H9 (cell line): ENCODE measurements around the gene S100A2. TPM values are rescaled to one million over a fixed set of nuclear protein-coding genes. Genes with fewer than 3 reads are reported as not detected.

Experiments
- DNase-seq: peaks from one replicate; pipeline ENCODE4 v3.0.0-alpha.2; 2017
- H2AFZ ChIP-seq: one replicate; pipeline ENCODE4 v1.6.1; 2013; ENCODE audit warnings: mild to moderate bottlenecking, low read length, control low read depth, moderate library complexity
- H2AK5ac ChIP-seq: 2 replicates; pipeline ENCODE4 v1.6.1; 2013; ENCODE audit warnings: low read length, control low read depth, mixed read lengths; ENCODE audit not compliant: insufficient read length
- H2BK120ac ChIP-seq: one replicate; pipeline ENCODE4 v1.6.1; 2013; ENCODE audit warnings: low read depth, mild to moderate bottlenecking, low read length, control low read depth, inconsistent platforms; ENCODE audit not compliant: poor library complexity, severe bottlenecking
- H2BK12ac ChIP-seq: 2 replicates; pipeline ENCODE4 v1.6.1; 2013; ENCODE audit warnings: low read length, control low read depth, mixed read lengths, low read depth; ENCODE audit not compliant: insufficient read length
- H2BK15ac ChIP-seq: 2 replicates; pipeline ENCODE4 v1.6.1; 2013; ENCODE audit warnings: low read depth, low read length, control low read depth
- H2BK20ac ChIP-seq: one replicate; pipeline ENCODE4 v1.6.1; 2013; ENCODE audit warnings: low read depth, mild to moderate bottlenecking, low read length, control low read depth, inconsistent platforms; ENCODE audit not compliant: poor library complexity, severe bottlenecking
- H2BK5ac ChIP-seq: 2 replicates; pipeline ENCODE4 v1.6.1; 2013; ENCODE audit warnings: low read length, control low read depth, mixed read lengths; ENCODE audit not compliant: insufficient read length
- H3K14ac ChIP-seq: 2 replicates; pipeline ENCODE4 v1.6.1; 2013; ENCODE audit warnings: low read length, control low read depth; ENCODE audit not compliant: insufficient read depth
- H3K18ac ChIP-seq: 2 replicates; pipeline ENCODE4 v1.6.1; 2013; ENCODE audit warnings: low read depth, mild to moderate bottlenecking, mixed read lengths, low read length, control low read depth; ENCODE audit not compliant: insufficient read length
- H3K23ac ChIP-seq: 2 replicates; pipeline ENCODE4 v1.6.1; 2013; ENCODE audit warnings: low read length, control low read depth, mixed read lengths, low read depth; ENCODE audit not compliant: insufficient read length
- H3K23me2 ChIP-seq: 2 replicates; pipeline ENCODE4 v1.6.1; 2013; ENCODE audit warnings: low read depth, mild to moderate bottlenecking, mixed read lengths, low read length, control low read depth; ENCODE audit not compliant: insufficient read length, poor library complexity, severe bottlenecking
- H3K27ac ChIP-seq: 2 replicates; pipeline ENCODE4 v1.5.1; 2013; ENCODE audit warnings: low read length, control low read depth, mixed read lengths, low read depth; ENCODE audit not compliant: insufficient read length
- H3K27me3 ChIP-seq: 2 replicates; pipeline ENCODE4 v1.6.1; 2013; ENCODE audit warnings: low read length, control low read depth, inconsistent platforms; ENCODE audit not compliant: insufficient read depth
- H3K4ac ChIP-seq: 2 replicates; pipeline ENCODE4 v1.6.1; 2013; ENCODE audit warnings: low read depth, mild to moderate bottlenecking, control low read depth, inconsistent platforms, low read length, moderate library complexity
- H3K4me1 ChIP-seq: 2 replicates; pipeline ENCODE4 v1.6.1; 2013; ENCODE audit warnings: low read length, control low read depth, inconsistent platforms; ENCODE audit not compliant: insufficient read depth
- H3K4me2 ChIP-seq: 2 replicates; pipeline ENCODE4 v1.6.1; 2013; ENCODE audit warnings: low read length, control low read depth, mixed read lengths; ENCODE audit not compliant: insufficient read length, insufficient read depth
- H3K56ac ChIP-seq: 2 replicates; pipeline ENCODE4 v1.6.1; 2013; ENCODE audit warnings: low read depth, mild to moderate bottlenecking, mixed read lengths, low read length, control low read depth; ENCODE audit not compliant: insufficient read length
- H3K79me1 ChIP-seq: 2 replicates; pipeline ENCODE4 v1.6.1; 2013; ENCODE audit warnings: low read depth, mild to moderate bottlenecking, moderate library complexity, low read length, control low read depth, inconsistent platforms; ENCODE audit not compliant: insufficient read depth, poor library complexity, severe bottlenecking
- H3K79me2 ChIP-seq: 2 replicates; pipeline ENCODE4 v1.6.1; 2013; ENCODE audit warnings: low read length, control low read depth, inconsistent platforms; ENCODE audit not compliant: insufficient read depth
- H3K9ac ChIP-seq: 2 replicates; pipeline ENCODE4 v1.6.1; 2013; ENCODE audit warnings: low read length, control low read depth, mixed read lengths; ENCODE audit not compliant: insufficient read length; ENCODE audit errors: extremely low read depth
- H3K9me3 ChIP-seq: one replicate; pipeline ENCODE4 v1.6.1; 2013; ENCODE audit warnings: low read depth, low read length, inconsistent platforms; ENCODE audit not compliant: control insufficient read depth
- H3T11ph ChIP-seq: one replicate; pipeline ENCODE4 v1.6.1; 2013; ENCODE audit warnings: mild to moderate bottlenecking, low read length, control low read depth, inconsistent platforms
- H4K20me1 ChIP-seq: one replicate; pipeline ENCODE4 v1.6.1; 2013; ENCODE audit not compliant: control insufficient read depth, insufficient read length, insufficient read depth
- H4K5ac ChIP-seq: 2 replicates; pipeline ENCODE4 v1.6.1; 2013; ENCODE audit warnings: low read depth, mild to moderate bottlenecking, mixed read lengths, low read length, control low read depth; ENCODE audit not compliant: insufficient read length
- H4K8ac ChIP-seq: replicated peaks from 2 replicates; pipeline ENCODE4 v1.6.1; 2013; ENCODE audit warnings: low read length, control low read depth, mixed read lengths, low read depth; ENCODE audit not compliant: insufficient read length
- H4K91ac ChIP-seq: 2 replicates; pipeline ENCODE4 v1.6.1; 2013; ENCODE audit warnings: low read depth, mild to moderate bottlenecking, moderate library complexity, mixed read lengths, low read length, control low read depth; ENCODE audit not compliant: insufficient read length
- H3K27ac Mint-ChIP-seq, 3 experiments: 2 replicates in 2 of 3; 3 replicates in 1 of 3; pipeline ENCODE4 v1.8.0; 2020 to 2021; ENCODE audit warnings: mixed read lengths in 3 of 3, mild to moderate bottlenecking in 1 of 3, moderate library complexity in 1 of 3
- H3K27me3 Mint-ChIP-seq: 2 replicates; pipeline ENCODE4 v1.8.0; 2021; ENCODE audit warnings: low read depth, mild to moderate bottlenecking, moderate library complexity, mixed read lengths
- H3K36me3 Mint-ChIP-seq, 3 experiments: 2 replicates in 2 of 3; 3 replicates in 1 of 3; pipeline ENCODE4 v1.8.0; 2020 to 2021; ENCODE audit warnings: low read depth in 3 of 3, mixed read lengths in 3 of 3; ENCODE audit not compliant: insufficient read depth in 1 of 3
- H3K4me1 Mint-ChIP-seq, 2 experiments: 2 replicates each; pipeline ENCODE4 v1.8.0; 2020; ENCODE audit warnings: mixed read lengths in 2 of 2
- H3K4me3 Mint-ChIP-seq, 2 experiments: 2 replicates in 1 of 2; 3 replicates in 1 of 2; pipeline ENCODE4 v1.8.0; 2020 to 2021; ENCODE audit warnings: mild to moderate bottlenecking in 2 of 2, mixed read lengths in 2 of 2, moderate library complexity in 1 of 2
- H3K9me3 Mint-ChIP-seq, 2 experiments: 2 replicates in 1 of 2; 3 replicates in 1 of 2; pipeline ENCODE4 v1.8.0; 2020; ENCODE audit warnings: mild to moderate bottlenecking in 2 of 2, mixed read lengths in 2 of 2, moderate library complexity in 1 of 2
- WGBS: extraction: QIAGEN DNeasy Blood & Tissue Kit; methylation state at CpG from one replicate; pipeline ENCODE4 v1.1.7; 2013; ENCODE audit warnings: missing lambda C conversion rate, low lambda C conversion rate, mixed read lengths; ENCODE audit not compliant: insufficient read length; ENCODE audit errors: extremely low coverage; 5-methylcytosine and 5-hydroxymethylcytosine counted together
- total RNA-seq: library from RNA; stranded (reverse); gene quantifications from 2 replicates; pipeline ENCODE4 v1.2.1, GENCODE V29; 2021
- TF ChIP-seq, protein P1 (sequence below): fragments of 200-600 bp; sonication (generic); conservative IDR thresholded peaks from 3 replicates; pipeline ENCODE4 v1.8.0; 2021; ENCODE audit warnings: antibody characterized with exemption, mild to moderate bottlenecking

The S100A2 gene
- total RNA-seq, 1 experiment from 2014 or later, result 0.57 TPM

DNA sequence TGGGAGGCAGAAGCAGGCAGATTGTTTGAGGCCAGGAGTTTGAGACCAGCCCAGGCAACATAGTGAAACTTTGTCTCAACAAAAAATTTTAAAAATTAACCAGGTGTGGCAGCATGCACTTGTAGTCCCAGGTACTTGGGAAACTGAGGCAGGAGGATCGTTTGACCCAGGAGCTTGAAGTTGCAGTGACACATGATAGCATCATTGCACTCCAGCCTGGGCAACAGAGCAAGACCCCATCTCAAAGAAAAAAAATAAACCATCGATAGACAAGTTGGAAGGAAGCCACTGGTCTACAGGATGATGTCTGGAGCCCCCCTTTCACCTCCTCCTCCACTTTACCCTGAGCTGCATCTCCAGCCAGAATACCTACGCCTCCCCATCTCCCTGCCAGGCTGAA, 46.4 kb downstream of the S100A2 start:
- Mint-ChIP-seq H3K4me1 (peaks cover 19 to 27% of the 10 kb centered on the region in 2 experiments), H3K4me3 (no peak overlapping the region), H3K9me3 (peaks cover 2 to 3% of the 10 kb centered on the region in 2 experiments; a peak in 4 of 5 replicates), H3K27me3 (peaks cover 62% of the 10 kb centered on the region), H3K36me3 (0 out of 7 replicates have a peak, but pooled peaks cover 0 to 2% (median 0%) of the 10 kb centered on the region in 3 experiments), H3K27ac (no peak overlapping the region)
- no peak for DNase-seq
- Histone ChIP-seq H3K23ac (no peak overlapping the region), H2BK12ac (no peak overlapping the region), H3K79me2 (no peaks in the 10 kb centered on the region), H3K9me3 (no peaks in the 10 kb centered on the region), H2BK120ac (no peak overlapping the region), H3K27ac (no peak overlapping the region), H4K91ac (no peak overlapping the region), H3K79me1 (no peaks in the 10 kb centered on the region), H2BK15ac (no peak overlapping the region), H3K9ac (no peak overlapping the region), H3K4me2 (no peak overlapping the region), H2BK5ac (no peak overlapping the region), H3K14ac (no peak overlapping the region), H3K27me3 (no peaks in the 10 kb centered on the region; the same call in 1 of the 2 replicates), H4K5ac (no peak overlapping the region), H3K4me1 (peaks cover 4% of the 10 kb centered on the region; the same call in 1 of the 2 replicates), H2AK5ac (no peak overlapping the region), H3T11ph (no peak overlapping the region), H3K23me2 (no peaks in the 10 kb centered on the region), H3K4ac (no peak overlapping the region), H3K18ac (no peak overlapping the region), H2BK20ac (no peak overlapping the region), H4K8ac (no peak overlapping the region), H4K20me1 (no peaks in the 10 kb centered on the region), H2AFZ (no peak overlapping the region), H3K56ac (no peak overlapping the region)
- no CpG with 5 or more reads among the region's 3 CpGs for WGBS
- TF ChIP-seq, protein P1, sequence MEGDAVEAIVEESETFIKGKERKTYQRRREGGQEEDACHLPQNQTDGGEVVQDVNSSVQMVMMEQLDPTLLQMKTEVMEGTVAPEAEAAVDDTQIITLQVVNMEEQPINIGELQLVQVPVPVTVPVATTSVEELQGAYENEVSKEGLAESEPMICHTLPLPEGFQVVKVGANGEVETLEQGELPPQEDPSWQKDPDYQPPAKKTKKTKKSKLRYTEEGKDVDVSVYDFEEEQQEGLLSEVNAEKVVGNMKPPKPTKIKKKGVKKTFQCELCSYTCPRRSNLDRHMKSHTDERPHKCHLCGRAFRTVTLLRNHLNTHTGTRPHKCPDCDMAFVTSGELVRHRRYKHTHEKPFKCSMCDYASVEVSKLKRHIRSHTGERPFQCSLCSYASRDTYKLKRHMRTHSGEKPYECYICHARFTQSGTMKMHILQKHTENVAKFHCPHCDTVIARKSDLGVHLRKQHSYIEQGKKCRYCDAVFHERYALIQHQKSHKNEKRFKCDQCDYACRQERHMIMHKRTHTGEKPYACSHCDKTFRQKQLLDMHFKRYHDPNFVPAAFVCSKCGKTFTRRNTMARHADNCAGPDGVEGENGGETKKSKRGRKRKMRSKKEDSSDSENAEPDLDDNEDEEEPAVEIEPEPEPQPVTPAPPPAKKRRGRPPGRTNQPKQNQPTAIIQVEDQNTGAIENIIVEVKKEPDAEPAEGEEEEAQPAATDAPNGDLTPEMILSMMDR, result no peak
